HepG2 (cell line): Measurements from ENCODE around the gene POLL. TPM values are rescaled to one million over a fixed set of nuclear protein-coding genes. Genes with fewer than 3 reads are reported as not detected.

Experiments
- ARID5B ChIP-seq: IDR thresholded peaks from 2 replicates; pipeline ENCODE4 v1.4.0; 2020; ENCODE audit warnings: mild to moderate bottlenecking, missing genetic modification reagents
- CSRNP1 ChIP-seq: sonication (generic); formaldehyde crosslinking; IDR thresholded peaks from 2 replicates; pipeline ENCODE4 v1.8.1; 2023; ENCODE audit warnings: mild to moderate bottlenecking, missing genetic modification reagents
- KDM2A ChIP-seq: sonication (generic); formaldehyde crosslinking; IDR thresholded peaks from 2 replicates; pipeline ENCODE4 v1.4.0; 2020; ENCODE audit warnings: low read depth, missing genetic modification reagents, borderline replicate concordance
- PRPF4 ChIP-seq: fragments of 200-400 bp; formaldehyde crosslinking; IDR thresholded peaks from 2 replicates; pipeline ENCODE4 v1.6.1; 2016; ENCODE audit warnings: low read length, low read depth; ENCODE audit not compliant: poor library complexity, severe bottlenecking
- RARG ChIP-seq: sonication (generic); formaldehyde crosslinking; IDR thresholded peaks from 2 replicates; pipeline ENCODE4 v1.4.0; 2020; ENCODE audit warnings: low read depth, mild to moderate bottlenecking, missing genetic modification reagents
- ZNF280D ChIP-seq: sonication (generic); formaldehyde crosslinking; IDR thresholded peaks from 2 replicates; pipeline ENCODE4 v1.5.1; 2020; ENCODE audit warnings: mild to moderate bottlenecking, missing genetic modification reagents
- ZNF609 ChIP-seq: sonication (generic); formaldehyde crosslinking; IDR thresholded peaks from 2 replicates; pipeline ENCODE4 v1.4.0; 2020; ENCODE audit warnings: mild to moderate bottlenecking, missing genetic modification reagents, borderline replicate concordance
- polyA plus RNA-seq, 8 experiments: library from polyadenylated mRNA; depleted of rRNA in 3 of 8; stranded (reverse) in 7 of 8; unstranded in 1 of 8; fragments of >200 nt; fragmentation: Illumina TruSeq in 4 of 8; extraction: Trizol in 4 of 8; gene quantifications; 2 replicates each; pipeline versions ENCODE4 v1.2.1 to v1.2.3, GENCODE V29; 2011 to 2016; ENCODE audit warnings: low read depth in 4 of 8, missing spikeins in 1 of 8, mixed read lengths in 1 of 8; ENCODE audit not compliant: insufficient read depth in 1 of 8
- total RNA-seq, 5 experiments: library from RNA; depleted of rRNA; stranded (reverse); fragments of >200 nt; fragmentation: Illumina TruSeq; extraction: Trizol; gene quantifications; 2 replicates each; pipeline ENCODE4 v1.2.3, GENCODE V29; 2016; ENCODE audit warnings: low read depth in 1 of 5

Gene POLL
- total and polyA plus RNA-seq, 2 of the 13 experiments (the other 11 are each of a cell fraction or from before 2014, with no cell fraction given): 13.8 to 19.1 TPM

DNA sequence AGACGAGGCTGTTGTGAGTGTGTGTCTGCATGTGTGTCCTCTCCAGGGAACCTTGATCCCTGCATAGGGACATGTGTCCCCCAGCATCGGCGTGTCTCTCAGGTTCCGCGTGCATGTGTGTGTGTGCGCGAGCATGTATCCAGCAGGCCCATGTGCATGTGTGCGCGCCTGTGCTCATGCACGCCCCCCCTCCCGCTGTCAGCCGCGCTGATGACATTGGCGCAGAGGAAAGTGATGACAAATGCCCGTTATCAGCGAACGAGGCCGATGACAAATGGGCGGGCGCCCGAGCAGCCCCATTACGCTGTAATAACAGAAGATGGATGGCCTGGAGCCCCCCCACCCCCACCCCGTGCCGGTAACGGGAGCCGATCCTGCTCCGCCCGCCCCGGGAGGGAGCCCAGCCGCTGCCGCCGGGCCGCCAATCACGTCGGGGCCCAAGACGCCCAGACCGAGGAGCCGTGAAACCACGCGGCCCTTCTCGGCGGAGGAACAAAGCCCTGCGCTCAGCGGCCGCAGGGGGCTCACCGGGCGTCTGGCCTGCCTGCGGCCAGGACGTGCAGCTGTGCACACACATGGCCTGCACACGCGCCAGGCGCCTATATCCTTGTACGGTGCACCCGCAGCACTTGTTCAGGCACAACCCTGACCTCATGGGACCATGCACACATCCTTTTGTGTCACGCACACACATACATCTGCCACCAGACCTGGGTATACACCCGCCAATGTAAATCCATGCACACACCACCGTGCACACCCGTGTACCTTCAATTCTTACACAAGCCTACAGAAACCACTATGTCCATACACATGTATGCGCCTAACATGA is 21.5 kb downstream of the POLL start (continued):
- TF ChIP-seq ZNF609: no peak
- 0 out of 2 replicates have a peak, but pooled peaks have one; percentile 2 for TF ChIP-seq ARID5B (CRISPR knock-in tag)
- no peak for TF ChIP-seq PRPF4
- peak; percentile 57 for TF ChIP-seq KDM2A (CRISPR knock-in tag)
- TF ChIP-seq CSRNP1 (CRISPR knock-in tag): peak; percentile 59; the same call in 1 of the 2 replicates
- no peak for TF ChIP-seq RARG
- no peak for TF ChIP-seq ZNF280D (CRISPR knock-in tag)
